Measurements from ENCODE around the gene ACSM2B.
"Not testable (repeated sequence)": the region's sequence is repeated elsewhere in the genome, so short reads cannot be mapped to it uniquely, and the experiment has no call there.

ACSM2B gene

GRCh38 chr16:20576145-20576544, at the start of gene ACSM2B:
ACSM2B (minus strand) TSS chr16:20576367; CDS start chr16:20564845, 11,522 bp downstream.
- DNase-seq (ENCODE audit: low read depth, low spot score): not testable (repeated sequence)

GRCh38 chr16:20624882-20625807, 49.0 kb upstream of the ACSM2B start:
- no peak for DNase-seq (ENCODE audit: low read depth, low spot score)

- DNase-seq (ENCODE audit: low read depth, low spot score): no peak
Measured at GRCh38 chr16:20624205-20624604, 48.0 kb upstream of the ACSM2B start.

DNA sequence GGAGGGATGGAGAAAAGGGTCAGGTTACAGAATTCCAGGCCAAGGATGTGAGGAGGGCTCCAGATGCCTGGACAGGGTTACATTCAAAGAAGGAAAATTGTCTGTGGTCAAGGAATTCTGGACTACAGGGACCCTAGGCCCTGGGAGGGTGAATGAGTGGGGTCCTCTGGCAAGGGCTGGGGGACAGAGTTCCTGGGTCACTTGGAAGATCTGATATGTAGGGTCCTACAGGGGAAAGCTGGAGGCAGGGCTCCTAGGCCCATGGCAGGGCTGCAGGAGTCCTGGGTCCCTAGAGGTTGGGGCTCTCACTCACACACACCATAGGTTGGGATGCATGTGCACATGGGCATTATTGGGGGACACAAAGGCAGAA, 46.3 kb upstream of the ACSM2B start:
- no peak for DNase-seq (ENCODE audit: low read depth, low spot score)

- DNase-seq (ENCODE audit: low read depth, low spot score): no peak
Measured at GRCh38 chr16:20621406-20621805, 45.2 kb upstream of the ACSM2B start.

DNA sequence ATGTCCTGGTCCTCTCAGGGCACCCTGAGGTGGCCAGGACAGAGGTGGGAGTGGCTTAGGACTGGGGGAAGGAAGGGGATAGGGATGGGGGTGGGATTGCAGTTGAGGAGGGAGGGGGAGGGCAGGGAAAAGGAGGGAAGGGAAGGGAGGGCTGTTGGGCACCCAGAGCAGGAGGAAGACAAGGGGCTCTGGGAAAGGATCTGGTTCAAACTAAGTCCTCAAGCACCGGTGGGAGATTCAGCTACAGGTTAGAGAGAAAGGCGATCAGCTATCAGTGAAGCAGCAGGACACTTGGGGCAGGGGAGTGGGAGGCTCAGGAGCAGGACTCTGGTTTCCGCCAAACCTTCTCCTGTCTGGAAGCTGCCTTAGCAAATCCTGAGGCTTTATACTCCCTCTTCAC, 44.6 kb upstream of the ACSM2B start:
- DNase-seq (ENCODE audit: low read depth, low spot score): no peak

- no peak for DNase-seq (ENCODE audit: low read depth, low spot score)
Measured at GRCh38 chr16:20620003-20620402, 43.8 kb upstream of the ACSM2B start.

GRCh38 chr16:20617271-20617670, 41.1 kb upstream of the ACSM2B start:
- no peak for DNase-seq (ENCODE audit: low read depth, low spot score)

DNA sequence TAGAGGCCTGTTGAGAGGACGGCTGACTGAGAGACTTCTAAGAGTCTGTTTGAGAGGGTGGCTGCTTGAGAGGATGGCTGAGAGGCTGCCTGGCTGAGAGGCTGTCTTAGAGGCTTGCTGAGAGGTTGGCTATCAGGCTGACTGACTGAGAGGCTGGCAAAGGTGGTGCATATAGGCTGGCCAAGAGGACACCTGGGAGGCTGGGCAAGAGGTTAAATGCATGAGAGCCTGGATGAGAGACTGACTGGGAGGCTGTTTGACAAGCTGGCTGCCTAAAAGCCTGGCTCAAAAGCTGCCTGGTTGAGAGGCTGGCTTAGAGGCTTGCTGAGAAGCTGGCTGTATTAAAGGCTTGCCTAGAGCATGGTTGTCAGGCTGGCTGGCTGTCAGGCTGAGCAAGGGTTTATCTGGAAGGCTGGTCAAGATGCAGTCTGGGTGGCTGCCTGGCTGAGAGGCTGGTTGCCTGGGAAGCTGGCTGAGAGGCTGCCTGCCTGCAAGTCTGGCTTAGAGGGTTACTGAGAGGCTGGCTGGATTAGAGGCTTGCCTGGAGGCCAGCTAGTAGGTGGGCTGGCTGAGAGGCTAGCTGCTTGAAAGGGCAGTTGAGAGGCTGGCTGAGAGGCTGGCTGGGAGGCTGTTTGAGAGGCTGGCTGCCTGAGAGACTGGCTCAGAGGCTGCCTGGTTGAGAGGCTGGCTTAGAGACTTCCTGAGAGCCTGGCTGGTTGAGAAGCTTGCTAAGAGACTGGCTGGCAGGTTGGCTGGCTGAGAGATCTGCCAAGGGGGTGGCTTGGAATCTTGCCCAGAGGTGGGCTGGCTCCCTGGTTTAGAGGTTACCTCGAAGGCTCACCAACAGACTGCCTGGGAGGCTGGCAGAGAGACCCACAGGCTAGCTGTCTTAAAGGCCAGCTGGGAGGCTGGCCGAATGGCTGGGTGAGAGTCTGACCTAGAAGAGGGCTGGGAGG, 38.3 kb upstream of the ACSM2B start:
- DNase-seq (ENCODE audit: low read depth, low spot score): no peak

GRCh38 chr16:20613481-20614185, 37.5 kb upstream of the ACSM2B start:
- no peak for DNase-seq (ENCODE audit: low read depth, low spot score)

GRCh38 chr16:20612551-20613480, 36.6 kb upstream of the ACSM2B start:
- no peak for DNase-seq (ENCODE audit: low read depth, low spot score)

- no peak for DNase-seq (ENCODE audit: low read depth, low spot score)
Measured at GRCh38 chr16:20611975-20612481, 35.9 kb upstream of the ACSM2B start.

DNA sequence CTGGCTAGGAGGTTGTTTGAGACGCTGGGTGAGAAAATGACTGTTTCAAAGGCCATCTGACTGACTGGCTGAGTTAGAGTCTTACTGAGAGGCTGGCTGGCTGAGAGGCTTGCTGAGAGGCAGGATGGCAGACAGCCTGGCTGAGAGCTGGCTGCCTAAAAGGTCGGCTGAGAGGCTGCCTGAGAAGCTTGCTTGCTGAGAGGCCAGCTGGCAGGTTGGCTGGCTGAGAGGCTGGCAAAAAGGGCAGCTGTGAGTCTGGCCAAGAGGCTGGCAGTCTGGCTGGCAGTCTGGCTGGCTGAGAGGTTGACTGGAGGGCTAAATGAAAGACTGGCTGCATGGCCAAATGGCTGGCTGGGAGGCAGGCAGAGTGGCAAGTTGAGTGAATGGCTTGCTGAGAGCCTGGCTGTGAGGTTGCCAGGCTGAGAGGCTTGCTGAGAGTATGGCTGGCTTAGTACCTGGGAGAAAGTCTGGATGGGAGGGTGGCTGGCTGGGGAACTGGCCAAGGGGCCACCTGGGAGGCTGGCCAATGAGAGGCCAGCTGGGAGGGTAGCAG, 35.3 kb upstream of the ACSM2B start:
- no peak for DNase-seq (ENCODE audit: low read depth, low spot score)

- DNase-seq (ENCODE audit: low read depth, low spot score): no peak
Measured at GRCh38 chr16:20610892-20611349, 34.8 kb upstream of the ACSM2B start.

GRCh38 chr16:20610211-20610891, 34.2 kb upstream of the ACSM2B start:
- DNase-seq (ENCODE audit: low read depth, low spot score): no peak

- not testable (repeated sequence) for DNase-seq (ENCODE audit: low read depth, low spot score)
Measured at GRCh38 chr16:20602205-20602604, 26.0 kb upstream of the ACSM2B start.

DNA sequence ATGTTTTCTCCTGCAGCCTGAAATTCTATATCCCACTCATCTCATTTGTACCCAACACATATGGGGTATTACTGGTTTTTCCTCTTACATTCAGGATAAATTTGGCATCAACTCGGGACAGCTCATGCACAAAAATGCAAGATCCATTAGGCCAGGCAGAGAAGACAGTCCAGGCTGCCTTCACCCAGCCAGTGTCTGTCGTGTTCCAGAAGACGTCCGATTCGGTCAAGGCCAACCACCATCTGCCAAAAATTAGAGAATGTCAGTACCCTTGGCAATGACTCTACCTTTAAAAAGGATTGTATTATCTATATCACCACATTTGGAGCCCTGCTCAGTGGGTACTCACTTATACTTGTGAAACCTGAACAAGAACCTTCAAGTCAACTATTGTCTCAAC, 23.3 kb upstream of the ACSM2B start:
- DNase-seq (ENCODE audit: low read depth, low spot score): not testable (repeated sequence)

DNA sequence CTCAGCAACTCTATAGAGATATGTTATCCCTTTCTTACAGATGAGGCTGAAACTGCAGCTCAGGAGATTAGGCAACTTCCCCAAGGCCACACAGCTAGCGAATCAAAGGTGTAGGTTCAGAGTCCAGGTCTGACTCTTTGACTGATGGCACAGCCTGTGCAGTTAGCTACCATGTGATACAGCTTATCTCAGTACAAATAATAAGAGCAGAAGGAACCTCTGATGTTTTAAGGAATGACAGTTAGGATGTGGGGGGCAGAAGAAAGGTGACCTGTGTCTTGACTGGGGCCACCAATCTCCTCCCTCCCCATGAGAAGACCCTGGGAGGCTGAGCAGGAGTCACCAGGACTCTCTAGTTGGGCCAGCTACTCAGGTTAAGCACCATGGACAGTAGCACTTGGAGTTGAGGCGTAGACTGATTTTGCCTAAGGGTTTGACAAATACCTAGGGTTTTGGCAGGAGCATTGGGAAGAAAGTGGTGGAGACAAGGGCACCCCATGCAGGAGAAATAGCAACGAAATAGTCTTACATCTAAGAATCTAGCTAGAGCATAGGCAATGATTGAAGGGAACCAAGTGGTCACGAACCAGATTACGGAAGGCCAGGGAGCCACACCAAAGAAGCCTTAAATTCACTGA, 22.8 kb upstream of the ACSM2B start:
- DNase-seq (ENCODE audit: low read depth, low spot score): no peak

DNA sequence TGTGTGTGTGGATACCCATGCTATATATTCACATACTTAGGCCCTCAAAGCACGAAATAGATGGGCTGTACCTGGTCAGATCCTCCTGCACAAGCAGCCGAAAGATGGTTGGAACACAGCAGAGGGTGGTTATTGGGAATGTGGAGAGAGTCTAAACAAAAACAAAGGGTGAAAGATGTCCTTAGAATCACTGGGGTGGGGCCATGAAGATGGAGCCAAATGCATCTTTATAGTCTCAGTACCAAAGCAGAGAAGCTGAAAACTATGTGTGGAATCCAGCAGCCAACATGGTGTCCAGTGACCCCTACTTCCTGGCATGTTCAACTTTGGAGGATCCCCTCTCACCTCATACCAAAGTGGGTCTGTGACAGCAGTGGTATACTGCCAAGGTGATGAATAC, 19.5 kb upstream of the ACSM2B start:
- not testable (repeated sequence) for DNase-seq (ENCODE audit: low read depth, low spot score)

All from iPS DF 19.7 (cell line).